Coronary artery (tissue), 2 donors: ENCODE data around the gene PAPOLG.

Experiments
- DNase-seq: peaks from one replicate; pipeline ENCODE4 v3.0.0-alpha.2; 2017; ENCODE audit warnings: low spot score
- H3K27ac ChIP-seq, 2 donors: fragments of 200-600 bp; sonication (generic); one replicate each; pipeline ENCODE4 v1.5.1; 2016 to 2019
- H3K4me3 ChIP-seq: fragments of 200-600 bp; sonication (generic); 2 replicates; pipeline ENCODE4 v1.5.1; 2016; ENCODE audit warnings: mild to moderate bottlenecking, moderate library complexity
- CTCF ChIP-seq: fragments of 200-600 bp; sonication (generic); IDR thresholded peaks from one replicate; pipeline ENCODE4 v1.5.1; 2019; ENCODE audit warnings: antibody characterized with exemption

PAPOLG gene

DNA sequence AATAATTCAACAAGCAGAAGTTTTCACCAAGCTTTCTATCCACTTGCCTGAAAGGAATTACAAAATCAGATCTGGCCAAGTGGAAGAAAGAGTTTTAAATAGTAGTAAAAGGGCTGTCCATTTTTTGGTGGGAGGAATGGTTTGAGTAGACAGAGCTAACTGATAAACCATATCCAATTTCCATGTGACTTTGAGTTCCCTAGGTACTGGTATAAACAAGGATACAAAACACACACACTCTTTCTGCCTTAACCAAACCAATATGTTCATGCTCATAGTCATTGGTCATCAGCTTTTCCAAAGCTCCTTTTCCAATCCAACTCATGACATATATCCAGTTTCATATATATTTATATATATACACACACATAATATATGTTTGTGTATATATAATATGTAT, 75.9 kb downstream of the PAPOLG start:
- H3K27ac ChIP-seq = no peak overlapping the region
- no peak for TF ChIP-seq CTCF
- H3K4me3 ChIP-seq = no peak overlapping the region
- no peak for DNase-seq

- H3K27ac ChIP-seq = no peak overlapping the region
- no peak for DNase-seq
- no peak for TF ChIP-seq CTCF
- H3K4me3 ChIP-seq = no peak overlapping the region
These were observed 76.6 kb downstream of the PAPOLG start for GRCh38 chr2:60832621-60833020.

DNA sequence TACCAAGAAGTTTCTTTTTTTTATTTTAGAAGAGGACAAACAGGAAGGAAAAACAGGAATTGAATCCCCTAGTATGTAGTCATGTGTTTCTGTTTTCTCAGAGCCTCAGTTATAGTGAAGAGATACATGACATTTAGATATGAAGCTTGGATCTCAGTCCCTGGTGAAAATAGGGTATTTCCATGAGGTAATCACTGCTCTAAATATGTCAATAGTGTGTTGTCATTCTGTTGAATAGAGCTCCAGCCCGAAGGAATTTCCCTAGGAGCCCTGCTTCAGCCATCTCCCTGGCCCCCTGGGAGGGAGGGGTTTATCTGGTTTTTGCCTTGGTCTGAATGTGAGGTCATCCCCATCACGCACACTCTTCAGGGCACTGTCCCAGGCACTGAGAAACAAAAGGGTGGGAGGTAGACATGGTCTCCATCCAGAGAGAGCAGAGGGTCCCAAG, 78.2 kb downstream of the PAPOLG start:
- DNase-seq = no peak
- Histone ChIP-seq H3K4me3 (no peak overlapping the region), H3K27ac (peak overlapping the region in 1 of 2 donors; percentile 11)
- no peak for TF ChIP-seq CTCF

DNA sequence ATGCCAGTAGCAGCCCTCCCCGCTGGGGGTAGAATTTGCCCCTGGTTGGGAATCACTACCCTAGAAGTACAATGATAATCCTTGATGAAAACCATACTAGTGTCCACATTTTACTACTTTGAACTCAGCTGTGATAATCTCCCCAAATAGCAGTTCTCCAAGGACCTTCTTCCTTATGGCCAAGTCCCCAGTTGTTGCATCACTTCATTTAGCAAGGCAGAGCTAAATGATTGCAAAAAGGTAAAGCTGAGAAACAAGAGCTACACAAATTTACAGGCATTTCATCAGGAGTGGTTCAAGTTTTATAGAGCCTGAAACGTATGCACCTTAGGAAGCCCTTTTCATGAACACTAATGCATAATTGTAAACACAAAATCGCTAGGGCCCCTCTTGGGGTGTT, 80.4 kb downstream of the PAPOLG start:
- H3K27ac ChIP-seq = no peak overlapping the region
- TF ChIP-seq CTCF = no peak
- no peak for DNase-seq
- no peak overlapping the region for H3K4me3 ChIP-seq

- H3K27ac ChIP-seq = no peak overlapping the region
- DNase-seq = no peak
- TF ChIP-seq CTCF = no peak
- no peak overlapping the region for H3K4me3 ChIP-seq
These were observed 81.1 kb downstream of the PAPOLG start for GRCh38 chr2:60837123-60837522.

- Histone ChIP-seq H3K27ac (no peak overlapping the region), H3K4me3 (no peak overlapping the region)
- no peak for TF ChIP-seq CTCF
- no peak for DNase-seq
These were observed 82.4 kb downstream of the PAPOLG start for GRCh38 chr2:60838481-60838880.

DNA sequence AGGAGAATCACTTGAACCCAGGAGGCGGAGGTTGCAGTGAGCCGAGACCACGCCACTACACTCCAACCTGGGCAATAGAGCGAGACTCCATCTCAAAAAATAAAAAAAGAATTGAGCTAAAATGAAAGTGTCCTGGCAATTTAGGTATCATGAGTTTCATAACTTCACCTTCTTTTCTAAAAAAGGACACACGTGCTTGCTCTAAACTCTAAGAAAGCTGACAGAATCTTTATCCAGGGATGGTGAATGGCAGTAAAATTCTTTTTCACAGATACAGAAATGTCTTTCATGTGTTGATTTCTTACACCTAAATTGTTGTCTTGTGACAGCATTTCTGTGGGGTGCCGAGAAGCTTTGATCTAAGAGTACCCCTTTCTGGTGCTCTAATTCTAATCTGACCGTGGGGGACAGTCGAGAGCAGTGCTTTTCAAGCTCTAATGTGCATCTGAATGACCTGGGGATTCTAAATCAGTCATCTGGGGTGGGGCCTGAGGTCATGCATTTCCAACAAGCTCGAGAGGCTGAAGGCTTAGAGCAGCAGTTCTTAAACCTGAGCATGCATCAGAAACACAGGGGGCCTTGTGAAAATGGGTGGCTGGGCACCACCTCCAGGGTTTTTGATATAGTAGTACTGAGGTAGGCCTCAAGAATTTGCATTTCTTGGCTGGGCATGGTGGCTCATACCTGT, 83.2 kb downstream of the PAPOLG start:
- no peak overlapping the region for H3K27ac ChIP-seq

More for the DNA sequence above, 83.2 kb downstream of the PAPOLG start:
- no peak for TF ChIP-seq CTCF
- no peak for DNase-seq
- H3K4me3 ChIP-seq = no peak overlapping the region
